HCT116 (cell line): ENCODE measurements around the gene ZNF566. TPM values are rescaled to one million over a fixed set of nuclear protein-coding genes. Genes with fewer than 3 reads are reported as not detected.

Experiments used
- ATAC-seq: fragments of 200-7000 bp; cut with Tn5 transposase; 2 replicates; pipeline ENCODE4 v1.9.1; 2020; ENCODE audit warnings: mild to moderate bottlenecking, moderate library complexity
- BruUV-seq: library from RNA; stranded (reverse); fragments of 400-500 nt; replicated peaks from 2 replicates; lab custom pipeline; 2021; lab: Mats Ljungman, UMichigan
- CTCF ChIA-PET: fragments of 300-600 bp; sonication (Branson Sonifier 250); formaldehyde crosslinking; loops from one replicate; lab custom pipeline; 2021; ENCODE audit warnings: antibody characterized with exemption; lab: Charles Lee
- POLR2A ChIA-PET: fragments of 300-600, 350-600 bp; sonication (Branson Sonifier 250); formaldehyde crosslinking; loops from one replicate; lab custom pipeline; 2021; ENCODE audit warnings: antibody characterized with exemption; lab: Charles Lee
- RAD21 ChIA-PET, 2 experiments: fragments of 300-600 bp; sonication (Branson Sonifier 250); formaldehyde crosslinking; loops; one replicate each; lab custom pipeline; 2023; ENCODE audit warnings: low total read pairs in 2 of 2; ENCODE audit not compliant: uncharacterized antibody in 2 of 2, unreplicated experiment in 2 of 2, low non-redundant PET in 1 of 2; lab: Charles Lee
- DNase-seq: peaks from one replicate; pipeline ENCODE4 v3.0.0-alpha.2; 2010; ENCODE audit warnings: low read depth, low spot score
- H2AFZ ChIP-seq: fragments of 200-600 bp; shearing (Covaris generic), sonication (generic); 2 replicates; pipeline ENCODE4 v1.6.1; 2017; ENCODE audit warnings: low read depth, mixed run types, mixed read lengths, antibody characterized with exemption, low read length; ENCODE audit not compliant: poor library complexity, severe bottlenecking
- H3K27ac ChIP-seq: 2 replicates; pipeline ENCODE4 v1.5.1; 2012; ENCODE audit warnings: low read depth, low read length
- H3K27me3 ChIP-seq: fragments of 200-600 bp; sonication (generic); 2 replicates; pipeline ENCODE4 v1.6.1; 2016; ENCODE audit warnings: mixed run types, low read length, mixed read lengths; ENCODE audit not compliant: insufficient read depth
- H3K36me3 ChIP-seq, 2 experiments: fragments of 200-500 bp in 1 of 2; fragments of 200-600 bp in 1 of 2; sonication (Bioruptor generic) in 1 of 2; sonication (generic) in 1 of 2; 2 replicates each; pipeline versions ENCODE4 v1.5.1 to v1.6.1; 2014 to 2016; ENCODE audit warnings: low read length in 2 of 2, inconsistent platforms in 1 of 2, mixed read lengths in 1 of 2, mixed run types in 1 of 2; ENCODE audit not compliant: insufficient read depth in 2 of 2, control insufficient read depth in 1 of 2
- H3K4me1 ChIP-seq, 2 experiments: fragments of 200-600 bp in 1 of 2; sonication (generic) in 1 of 2; 2 replicates each; pipeline versions ENCODE4 v1.5.1 to v1.6.1; 2012 to 2017; ENCODE audit warnings: low read length in 2 of 2, inconsistent platforms in 1 of 2, mild to moderate bottlenecking in 1 of 2, mixed read lengths in 1 of 2, mixed run types in 1 of 2, moderate library complexity in 1 of 2; ENCODE audit not compliant: insufficient read depth in 2 of 2, control insufficient read depth in 1 of 2
- H3K4me2 ChIP-seq: fragments of 200-600 bp; sonication (generic); 2 replicates; pipeline ENCODE4 v1.6.1; 2017; ENCODE audit warnings: mixed run types, low read length, mixed read lengths
- H3K4me3 ChIP-seq, 2 experiments: fragments of 200-600 bp in 1 of 2; sonication (generic) in 1 of 2; replicated peaks in 1 of 2; 2 replicates each; pipeline ENCODE4 v1.5.1; 2011 to 2016; ENCODE audit warnings: low read length in 2 of 2, control low read depth in 1 of 2, low read depth in 1 of 2, mild to moderate bottlenecking in 1 of 2, mixed read lengths in 1 of 2, mixed run types in 1 of 2
- H3K79me2 ChIP-seq: fragments of 200-600 bp; sonication (generic); 2 replicates; pipeline ENCODE4 v1.6.1; 2017; ENCODE audit warnings: mild to moderate bottlenecking, mixed run types, low read length, moderate library complexity, mixed read lengths; ENCODE audit not compliant: insufficient read depth
- H3K9ac ChIP-seq: fragments of 200-600 bp; sonication (generic); 2 replicates; pipeline ENCODE4 v1.6.1; 2016; ENCODE audit warnings: low read length, mixed read lengths
- H3K9me2 ChIP-seq: fragments of 200-600 bp; sonication (generic), shearing (Covaris generic); 2 replicates; pipeline ENCODE4 v1.6.1; 2017; ENCODE audit warnings: mixed run types, mild to moderate bottlenecking, moderate library complexity; ENCODE audit not compliant: insufficient read depth
- H3K9me3 ChIP-seq, 2 experiments: fragments of 200-500 bp in 1 of 2; fragments of 200-600 bp in 1 of 2; sonication (Bioruptor generic) in 1 of 2; sonication (generic) in 1 of 2; 2 replicates each; pipeline ENCODE4 v1.6.1; 2014 to 2017; ENCODE audit warnings: low read length in 2 of 2, mixed read lengths in 2 of 2, inconsistent platforms in 1 of 2, low read depth in 1 of 2, mild to moderate bottlenecking in 1 of 2, mixed run types in 1 of 2, moderate library complexity in 1 of 2; ENCODE audit not compliant: control insufficient read depth in 1 of 2, insufficient read depth in 1 of 2
- H4K20me1 ChIP-seq: fragments of 200-600 bp; sonication (generic), shearing (Covaris generic); 2 replicates; pipeline ENCODE4 v1.6.1; 2017; ENCODE audit warnings: mixed run types, mild to moderate bottlenecking, moderate library complexity; ENCODE audit not compliant: insufficient read depth
- CBX3 ChIP-seq: IDR thresholded peaks from 2 replicates; pipeline ENCODE4 v1.6.1; 2012; ENCODE audit warnings: low read depth
- CEBPB ChIP-seq: IDR thresholded peaks from 2 replicates; pipeline ENCODE4 v1.6.1; 2012; ENCODE audit warnings: low read depth
- EGR1 ChIP-seq: IDR thresholded peaks from 2 replicates; pipeline ENCODE4 v1.6.1; 2012; ENCODE audit warnings: low read depth
- EZH2 ChIP-seq: fragments of 200-600 bp; sonication (generic); IDR thresholded peaks from 2 replicates; pipeline ENCODE4 v1.6.1; 2017; ENCODE audit warnings: antibody characterized with exemption, mixed run types
- EZH2phosphoT487 ChIP-seq: fragments of 200-600 bp; IDR thresholded peaks from 2 replicates; pipeline ENCODE4 v1.6.1; 2018; ENCODE audit warnings: antibody characterized with exemption, borderline replicate concordance
- FOSL1 ChIP-seq: IDR thresholded peaks from 2 replicates; pipeline ENCODE4 v1.6.1; 2012; ENCODE audit warnings: low read depth
- JUND ChIP-seq: IDR thresholded peaks from 2 replicates; pipeline ENCODE4 v1.6.1; 2012
- MAX ChIP-seq: IDR thresholded peaks from 2 replicates; pipeline ENCODE4 v1.6.1; 2012
- POLR2A ChIP-seq: IDR thresholded peaks from 2 replicates; pipeline ENCODE4 v1.7.0; 2011; ENCODE audit warnings: borderline replicate concordance; ENCODE audit not compliant: insufficient read depth, insufficient read length; ENCODE audit errors: extremely low read depth
- POLR2AphosphoS5 ChIP-seq: IDR thresholded peaks from 2 replicates; pipeline ENCODE4 v1.6.1; 2011; ENCODE audit warnings: mild to moderate bottlenecking, low read depth, low read length, moderate library complexity
- REST ChIP-seq: IDR thresholded peaks from 2 replicates; pipeline ENCODE4 v1.6.1; 2012; ENCODE audit warnings: low read depth
- SIN3A ChIP-seq: IDR thresholded peaks from 2 replicates; pipeline ENCODE4 v1.6.1; 2012; ENCODE audit warnings: low read depth
- SP1 ChIP-seq: IDR thresholded peaks from 2 replicates; pipeline ENCODE4 v1.6.1; 2012; ENCODE audit warnings: low read depth
- TCF7L2 ChIP-seq: IDR thresholded peaks from 2 replicates; pipeline ENCODE4 v1.7.0; 2011; ENCODE audit warnings: borderline replicate concordance, inconsistent platforms; ENCODE audit not compliant: insufficient read depth, insufficient read length; ENCODE audit errors: extremely low read depth
- YY1 ChIP-seq: IDR thresholded peaks from 2 replicates; pipeline ENCODE4 v1.6.1; 2011; ENCODE audit warnings: low read length, low read depth, moderate library complexity, mild to moderate bottlenecking; ENCODE audit not compliant: insufficient replicate concordance; ENCODE audit errors: extremely low read depth
- ZBTB33 ChIP-seq: IDR thresholded peaks from 2 replicates; pipeline ENCODE4 v1.6.1; 2011; ENCODE audit warnings: mild to moderate bottlenecking, low read length, moderate library complexity; ENCODE audit not compliant: insufficient replicate concordance; ENCODE audit errors: extremely low read depth
- ZFX ChIP-seq: fragments of 450-650 bp; IDR thresholded peaks from 2 replicates; pipeline ENCODE4 v1.6.1; 2017
- ZNF274 ChIP-seq: fragments of 200-500 bp; sonication (Bioruptor generic); IDR thresholded peaks from 2 replicates; pipeline ENCODE4 v1.6.1; 2014; ENCODE audit warnings: mild to moderate bottlenecking, low read depth, low read length, inconsistent platforms
- intact Hi-C: fragments of 100-400 bp; cut with micrococcal nuclease; formaldehyde crosslinking; loops from 2 replicates; pipeline ENCODE4 v1.10.0; 2022
- total RNA-seq: library from RNA; stranded (reverse); gene quantifications from one replicate; pipeline ENCODE4 v1.2.1, GENCODE V29; 2021; ENCODE audit not compliant: unreplicated experiment

Gene ZNF566
- total RNA-seq, 1 experiment from 2014 or later, result 6.4 TPM

- TF ChIP-seq ZFX (peak; percentile 35; the same call in 1 of the 2 replicates), POLR2AphosphoS5 (peak; percentile 35; the same call in 1 of the 2 replicates), MAX (peak; percentile 86), SIN3A (peak; percentile 82), CBX3 (no peak; the same call in 1 of the 2 replicates), CEBPB (no peak), ZNF274 (no peak), FOSL1 (no peak)
Observed at GRCh38 chr19:36489118-36489919, at the start of gene ZNF566 (continued).

GRCh38 chr19:36528921-36529518 is 39.7 kb upstream of the ZNF566 start:
- Histone ChIP-seq H3K9ac (no peak overlapping the region), H3K27ac (no peak overlapping the region), H3K9me3 (peaks cover 8 to 11% of the 10 kb centered on the region in 2 experiments; a peak in 2 of 4 replicates), H3K4me1 (no peaks in the 10 kb centered on the region), H3K9me2 (no peaks in the 10 kb centered on the region), H3K4me2 (no peak overlapping the region), H3K79me2 (no peaks in the 10 kb centered on the region), H3K27me3 (no peaks in the 10 kb centered on the region), H3K4me3 (no peak overlapping the region), H4K20me1 (no peaks in the 10 kb centered on the region), H3K36me3 (no peaks in the 10 kb centered on the region), H2AFZ (no peak overlapping the region)
- intact Hi-C loops, result no loop called here
- ChIA-PET RAD21 (no interaction called here), CTCF (no interaction called here), POLR2A (no interaction called here)
- no TSS peak for BruUV-seq
- DNase-seq (no peak), ATAC-seq (no peak)
- TF ChIP-seq CBX3, result no peak
- TF ChIP-seq CEBPB, result no peak
- no peak for TF ChIP-seq SP1
- no peak for TF ChIP-seq JUND
- no peak for TF ChIP-seq YY1
- TF ChIP-seq MAX, result no peak
- no peak for TF ChIP-seq ZBTB33
- no peak for TF ChIP-seq SIN3A
- no peak for TF ChIP-seq ZNF274
- TF ChIP-seq TCF7L2, result no peak
- no peak for TF ChIP-seq ZFX
- no peak for TF ChIP-seq FOSL1
- no peak for TF ChIP-seq POLR2AphosphoS5
- TF ChIP-seq REST, result no peak
- TF ChIP-seq EZH2, result no peak
- TF ChIP-seq POLR2A, result no peak
- no peak for TF ChIP-seq EGR1
- no peak for TF ChIP-seq EZH2phosphoT487
